Neural progenitor cell (in vitro differentiated cells): ENCODE data around the gene ATOH8.

ENCODE experiments used
- EZH2 ChIP-seq: fragments of 200-600 bp; sonication (generic); IDR thresholded peaks from 2 replicates; pipeline ENCODE4 v1.6.1; 2017; ENCODE audit warnings: antibody characterized with exemption, mild to moderate bottlenecking, moderate library complexity
- TF ChIP-seq, protein P1 (sequence below): fragments of 200-600 bp; sonication (generic); IDR thresholded peaks from 2 replicates; pipeline ENCODE4 v1.5.1; 2017; ENCODE audit warnings: antibody characterized with exemption, mild to moderate bottlenecking

DNA sequence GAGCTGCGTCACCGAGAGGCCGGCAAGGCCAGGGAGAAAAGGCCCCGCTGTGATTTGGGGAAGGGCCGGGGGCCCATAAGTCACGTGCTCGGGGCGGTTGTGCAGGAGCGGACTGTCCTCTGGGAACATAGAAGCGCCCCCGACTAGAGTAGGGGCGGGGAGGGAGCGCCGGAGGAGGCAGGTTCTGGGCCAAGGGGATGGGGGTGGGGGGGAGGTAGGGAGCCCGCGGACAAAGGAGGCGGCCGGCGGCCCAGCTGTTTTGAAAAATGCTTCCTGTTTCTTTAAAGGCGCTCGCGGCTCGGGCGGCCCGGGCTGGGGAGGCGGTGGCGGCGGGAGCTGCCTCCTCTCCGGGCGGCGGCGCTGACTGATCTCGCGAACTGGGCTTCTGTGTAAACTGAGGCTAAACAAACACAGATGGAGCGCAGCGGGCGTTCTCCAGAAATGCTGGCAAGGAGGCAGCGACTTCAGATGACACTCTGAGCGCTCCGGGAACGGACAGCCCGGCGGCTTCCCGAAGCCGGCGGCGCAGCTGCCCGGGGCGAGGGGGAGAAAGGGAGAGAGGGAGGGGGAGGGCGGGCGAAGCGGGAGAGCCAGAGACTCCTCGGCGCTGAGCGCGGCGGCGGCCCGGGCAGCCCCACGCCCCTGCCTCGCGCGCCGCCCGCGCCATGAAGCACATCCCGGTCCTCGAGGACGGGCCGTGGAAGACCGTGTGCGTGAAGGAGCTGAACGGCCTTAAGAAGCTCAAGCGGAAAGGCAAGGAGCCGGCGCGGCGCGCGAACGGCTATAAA is at the start of gene ATOH8:
- TF ChIP-seq, protein P1, sequence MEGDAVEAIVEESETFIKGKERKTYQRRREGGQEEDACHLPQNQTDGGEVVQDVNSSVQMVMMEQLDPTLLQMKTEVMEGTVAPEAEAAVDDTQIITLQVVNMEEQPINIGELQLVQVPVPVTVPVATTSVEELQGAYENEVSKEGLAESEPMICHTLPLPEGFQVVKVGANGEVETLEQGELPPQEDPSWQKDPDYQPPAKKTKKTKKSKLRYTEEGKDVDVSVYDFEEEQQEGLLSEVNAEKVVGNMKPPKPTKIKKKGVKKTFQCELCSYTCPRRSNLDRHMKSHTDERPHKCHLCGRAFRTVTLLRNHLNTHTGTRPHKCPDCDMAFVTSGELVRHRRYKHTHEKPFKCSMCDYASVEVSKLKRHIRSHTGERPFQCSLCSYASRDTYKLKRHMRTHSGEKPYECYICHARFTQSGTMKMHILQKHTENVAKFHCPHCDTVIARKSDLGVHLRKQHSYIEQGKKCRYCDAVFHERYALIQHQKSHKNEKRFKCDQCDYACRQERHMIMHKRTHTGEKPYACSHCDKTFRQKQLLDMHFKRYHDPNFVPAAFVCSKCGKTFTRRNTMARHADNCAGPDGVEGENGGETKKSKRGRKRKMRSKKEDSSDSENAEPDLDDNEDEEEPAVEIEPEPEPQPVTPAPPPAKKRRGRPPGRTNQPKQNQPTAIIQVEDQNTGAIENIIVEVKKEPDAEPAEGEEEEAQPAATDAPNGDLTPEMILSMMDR = no peak
- TF ChIP-seq EZH2 = peak; percentile 76
